RWPE1 (cell line): ENCODE results near the gene TWSG1.

ENCODE experiments used
- CTCF ChIA-PET: fragments of 350-600 bp; sonication (Branson Sonifier 250); formaldehyde crosslinking; extraction: SDS; loops from one replicate; lab custom pipeline; 2021; lab: Yijun Ruan, JAX
- POLR2A ChIA-PET: fragments of 400-600 bp; formaldehyde crosslinking; extraction: SDS; loops from one replicate; lab custom pipeline; 2020; ENCODE audit warnings: antibody characterized with exemption; ENCODE audit not compliant: low non-redundant PET; lab: Yijun Ruan, JAX
- DNase-seq: peaks from one replicate; pipeline ENCODE4 v3.0.0; 2012; ENCODE audit warnings: low spot score
- H3K27ac ChIP-seq: fragments of 450-650 bp; 2 replicates; pipeline ENCODE4 v1.5.1; 2017
- TF ChIP-seq, protein P1 (sequence below): fragments of 450-650 bp; conservative IDR thresholded peaks from 2 replicates; pipeline ENCODE4 v1.5.1; 2017; ENCODE audit warnings: low read depth, mild to moderate bottlenecking

TWSG1 gene

DNA sequence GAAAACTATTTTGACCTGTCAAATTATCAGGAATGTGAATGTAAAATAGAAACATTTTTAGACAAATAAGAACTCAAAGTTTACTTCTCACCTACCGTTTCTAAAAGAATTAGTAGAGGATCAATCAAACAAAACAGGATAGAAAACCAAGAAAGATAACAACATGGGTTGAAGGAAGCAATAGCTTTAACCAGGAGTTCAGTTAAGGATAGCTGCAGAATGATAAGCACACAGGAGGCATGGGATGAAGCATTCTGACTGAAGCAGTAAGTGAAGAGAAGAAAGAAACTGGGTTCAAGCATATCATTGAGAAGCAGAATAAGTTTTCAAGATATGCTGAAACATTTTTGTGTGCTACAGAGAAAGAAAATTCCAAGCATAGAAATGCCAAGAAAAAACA lies 52.3 kb downstream of the TWSG1 start:
- ChIA-PET POLR2A (no interaction called here), CTCF (no interaction called here)
- TF ChIP-seq, protein P1, sequence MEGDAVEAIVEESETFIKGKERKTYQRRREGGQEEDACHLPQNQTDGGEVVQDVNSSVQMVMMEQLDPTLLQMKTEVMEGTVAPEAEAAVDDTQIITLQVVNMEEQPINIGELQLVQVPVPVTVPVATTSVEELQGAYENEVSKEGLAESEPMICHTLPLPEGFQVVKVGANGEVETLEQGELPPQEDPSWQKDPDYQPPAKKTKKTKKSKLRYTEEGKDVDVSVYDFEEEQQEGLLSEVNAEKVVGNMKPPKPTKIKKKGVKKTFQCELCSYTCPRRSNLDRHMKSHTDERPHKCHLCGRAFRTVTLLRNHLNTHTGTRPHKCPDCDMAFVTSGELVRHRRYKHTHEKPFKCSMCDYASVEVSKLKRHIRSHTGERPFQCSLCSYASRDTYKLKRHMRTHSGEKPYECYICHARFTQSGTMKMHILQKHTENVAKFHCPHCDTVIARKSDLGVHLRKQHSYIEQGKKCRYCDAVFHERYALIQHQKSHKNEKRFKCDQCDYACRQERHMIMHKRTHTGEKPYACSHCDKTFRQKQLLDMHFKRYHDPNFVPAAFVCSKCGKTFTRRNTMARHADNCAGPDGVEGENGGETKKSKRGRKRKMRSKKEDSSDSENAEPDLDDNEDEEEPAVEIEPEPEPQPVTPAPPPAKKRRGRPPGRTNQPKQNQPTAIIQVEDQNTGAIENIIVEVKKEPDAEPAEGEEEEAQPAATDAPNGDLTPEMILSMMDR = no peak
- H3K27ac ChIP-seq = no peak overlapping the region
- no peak for DNase-seq

DNA sequence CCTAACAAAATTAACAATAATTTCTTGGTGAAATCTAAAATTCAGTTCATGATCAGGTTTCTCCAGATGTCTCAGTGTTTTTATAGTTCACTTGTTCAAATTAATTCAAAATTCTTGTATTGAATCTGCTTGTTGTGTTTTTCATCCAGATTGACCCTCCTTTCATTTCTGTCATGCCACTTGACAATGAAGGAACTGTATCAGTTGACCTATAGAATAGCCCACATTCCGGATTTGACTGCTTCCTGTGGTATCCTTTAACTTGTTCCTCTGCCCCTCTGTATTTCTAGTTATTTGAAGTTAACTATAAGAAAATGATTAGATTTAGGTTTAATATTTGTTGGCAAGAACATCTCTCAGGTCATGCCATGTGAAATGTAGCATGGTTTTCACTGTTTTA lies 53.3 kb downstream of the TWSG1 start:
- ChIA-PET CTCF (interaction anchor here (0.6 to 0.7 kb wide), 2 partner anchors 23 to 28 kb away, joined by 3 to 5 read pairs; no protein-coding TSS in a partner anchor), POLR2A (no interaction called here)
- H3K27ac ChIP-seq = no peak overlapping the region
- no peak for DNase-seq
- TF ChIP-seq, protein P1 = no peak

GRCh38 chr18:9389706-9390105 lies 55.1 kb downstream of the TWSG1 start:
- H3K27ac ChIP-seq = no peak overlapping the region
- TF ChIP-seq, protein P1 = no peak
- ChIA-PET CTCF (no interaction called here), POLR2A (no interaction called here)
- no peak for DNase-seq

DNA sequence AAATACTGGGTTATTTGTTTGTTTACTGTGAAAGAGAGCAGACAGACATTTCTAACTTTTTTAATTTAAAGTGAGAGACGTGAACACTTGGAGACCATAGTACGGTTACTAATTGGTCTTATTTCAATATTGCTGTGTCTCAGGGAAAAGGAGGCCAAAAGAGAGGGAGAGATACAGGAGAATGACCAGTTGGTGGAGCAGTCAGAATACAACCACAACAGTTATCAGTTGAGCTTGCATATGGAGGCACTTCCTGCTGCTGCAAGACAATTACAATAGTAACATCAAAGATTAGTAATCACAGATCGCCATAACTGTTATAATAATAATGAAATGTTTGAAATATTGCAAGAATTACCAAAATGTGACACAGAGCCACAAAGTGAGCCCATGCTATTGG lies 58.2 kb downstream of the TWSG1 start:
- CTCF ChIA-PET = interaction anchor here (0.6 kb wide), 3 partner anchors 19 to 167 kb away, joined by 3 to 5 read pairs (median 3); no protein-coding TSS in a partner anchor
- POLR2A ChIA-PET = no interaction called here
- TF ChIP-seq, protein P1 = no peak
- DNase-seq = no peak
- no peak overlapping the region for H3K27ac ChIP-seq

- no peak overlapping the region for H3K27ac ChIP-seq
- TF ChIP-seq, protein P1 = no peak
- DNase-seq = no peak
- ChIA-PET CTCF (no interaction called here), POLR2A (no interaction called here)
Measured at GRCh38 chr18:9394046-9394445, 59.5 kb downstream of the TWSG1 start.

DNA sequence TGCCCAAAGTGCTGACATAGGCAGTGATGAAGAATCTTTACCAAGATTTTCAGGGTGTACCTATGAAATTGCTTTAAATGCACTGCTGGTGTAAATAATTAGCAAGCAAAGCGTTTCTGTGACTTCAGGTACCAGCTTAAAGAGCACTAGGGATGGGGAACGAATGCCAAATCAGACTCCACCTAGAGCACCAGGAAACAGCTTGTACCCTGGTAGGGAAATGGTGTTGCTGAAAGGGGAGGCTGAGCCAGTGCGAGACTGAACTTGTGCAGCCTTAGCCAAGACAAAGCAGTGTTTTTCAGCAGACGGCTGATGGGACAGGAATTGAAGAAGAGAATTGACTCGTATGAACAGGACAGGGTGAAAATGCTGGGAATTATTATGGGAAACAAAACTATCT lies 65.6 kb downstream of the TWSG1 start:
- CTCF ChIA-PET = interaction anchor here (0.5 kb wide), 1 partner anchor 56 kb away, joined by 4 read pairs; no protein-coding TSS in a partner anchor

More for the DNA sequence above, 65.6 kb downstream of the TWSG1 start:
- POLR2A ChIA-PET = no interaction called here
- TF ChIP-seq, protein P1 = no peak
- no peak for DNase-seq
- H3K27ac ChIP-seq = no peak overlapping the region
